Activated CD4-positive, CD25-positive, alpha-beta regulatory T cell treated with anti-CD3 and anti-CD28 coated beads, Interleukin-2, amount 50 U/mL, for 24 hours (primary cell): Measurements from ENCODE around the gene MGAT3.
A peak's percentile ranks its signal among the peaks of the same experiment; 100 is the strongest.
"Not testable (repeated sequence)": the region's sequence is repeated elsewhere in the genome, so short reads cannot be mapped to it uniquely, and the experiment has no call there.

Source experiments
- ATAC-seq, 2 donors: fragments of 150-1000 bp; cut with Tn5 transposase; one replicate each; pipeline ENCODE4 v1.10.0; 2021; ENCODE audit warnings: mild to moderate bottlenecking in 1 of 2, moderate library complexity in 1 of 2

Gene MGAT3

GRCh38 chr22:39518144-39518786 is 61.5 kb downstream of the MGAT3 start:
- ATAC-seq: no peak

DNA sequence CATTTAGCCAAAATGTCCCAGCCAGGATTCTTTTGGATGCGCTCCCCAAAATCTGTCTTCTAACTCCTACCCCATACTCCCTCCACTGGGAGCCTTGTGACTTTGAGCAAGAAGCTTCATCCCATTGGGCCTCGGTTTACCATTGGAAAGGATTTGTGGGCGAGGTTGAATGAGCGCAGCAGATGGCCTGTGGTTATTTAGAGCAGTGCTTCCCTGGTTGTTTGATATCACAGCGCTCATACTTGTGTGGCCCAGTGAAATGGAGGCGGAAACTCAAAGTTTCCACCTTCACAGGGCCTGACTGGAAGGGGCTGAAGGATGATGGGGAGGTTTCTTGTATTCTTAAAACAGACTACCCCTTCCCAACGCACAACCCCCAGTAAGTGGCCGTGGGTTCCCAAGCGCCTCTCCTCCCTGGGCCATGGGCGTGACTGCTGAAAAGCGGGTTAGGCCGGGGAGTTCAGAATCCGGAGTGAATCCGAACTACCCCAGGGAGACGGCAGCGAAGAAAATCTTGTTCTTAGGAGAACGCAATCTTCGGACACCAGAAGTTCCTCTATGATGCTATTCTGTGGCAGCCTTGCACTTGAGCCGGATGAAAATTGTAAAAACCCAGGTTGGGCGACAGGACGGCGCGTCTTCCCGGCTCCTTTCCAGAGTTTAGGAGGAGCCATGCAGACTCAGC is 62.3 kb downstream of the MGAT3 start:
- no peak for ATAC-seq

DNA sequence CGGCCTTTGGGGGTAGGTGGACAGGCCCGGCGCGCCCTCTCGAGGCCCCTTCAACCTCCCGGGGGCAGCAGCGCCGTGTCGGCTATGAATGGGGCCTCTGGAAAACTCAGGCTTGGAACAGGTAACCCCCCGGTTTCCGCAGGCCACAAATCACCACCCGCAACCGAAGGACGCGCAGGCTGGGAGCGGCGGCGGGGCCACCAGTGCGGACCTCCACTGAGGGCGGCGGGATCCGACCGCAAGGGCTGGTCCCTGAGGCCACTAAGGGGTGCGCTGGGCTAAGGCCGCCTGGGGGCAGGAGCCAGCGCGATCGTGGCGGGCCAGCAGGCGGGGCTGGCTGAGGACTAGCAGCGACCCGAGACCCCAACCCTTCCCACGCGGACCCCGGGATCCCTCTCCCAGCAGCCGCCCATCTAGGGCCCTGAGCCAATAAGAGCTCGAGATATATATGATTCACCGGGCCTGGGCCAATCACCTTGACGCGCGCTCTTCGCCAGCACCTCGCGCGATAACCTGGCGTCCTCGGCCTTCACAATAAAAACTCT is 62.9 kb downstream of the MGAT3 start:
- ATAC-seq: peak; percentile 90 to 91

GRCh38 chr22:39520226-39521105 is 63.7 kb downstream of the MGAT3 start, which contains the start of gene ATF4:
ATF4 (plus strand) TSS chr22:39520562; CDS start chr22:39521446, 884 bp downstream.
- peak; percentile 31 to 44 for ATAC-seq

GRCh38 chr22:39521106-39521885 is 64.5 kb downstream of the MGAT3 start:
- not testable (repeated sequence) for ATAC-seq

DNA sequence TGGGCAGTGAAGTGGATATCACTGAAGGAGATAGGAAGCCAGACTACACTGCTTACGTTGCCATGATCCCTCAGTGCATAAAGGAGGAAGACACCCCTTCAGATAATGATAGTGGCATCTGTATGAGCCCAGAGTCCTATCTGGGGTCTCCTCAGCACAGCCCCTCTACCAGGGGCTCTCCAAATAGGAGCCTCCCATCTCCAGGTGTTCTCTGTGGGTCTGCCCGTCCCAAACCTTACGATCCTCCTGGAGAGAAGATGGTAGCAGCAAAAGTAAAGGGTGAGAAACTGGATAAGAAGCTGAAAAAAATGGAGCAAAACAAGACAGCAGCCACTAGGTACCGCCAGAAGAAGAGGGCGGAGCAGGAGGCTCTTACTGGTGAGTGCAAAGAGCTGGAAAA is 65.3 kb downstream of the MGAT3 start:
- not testable (repeated sequence) for ATAC-seq

DNA sequence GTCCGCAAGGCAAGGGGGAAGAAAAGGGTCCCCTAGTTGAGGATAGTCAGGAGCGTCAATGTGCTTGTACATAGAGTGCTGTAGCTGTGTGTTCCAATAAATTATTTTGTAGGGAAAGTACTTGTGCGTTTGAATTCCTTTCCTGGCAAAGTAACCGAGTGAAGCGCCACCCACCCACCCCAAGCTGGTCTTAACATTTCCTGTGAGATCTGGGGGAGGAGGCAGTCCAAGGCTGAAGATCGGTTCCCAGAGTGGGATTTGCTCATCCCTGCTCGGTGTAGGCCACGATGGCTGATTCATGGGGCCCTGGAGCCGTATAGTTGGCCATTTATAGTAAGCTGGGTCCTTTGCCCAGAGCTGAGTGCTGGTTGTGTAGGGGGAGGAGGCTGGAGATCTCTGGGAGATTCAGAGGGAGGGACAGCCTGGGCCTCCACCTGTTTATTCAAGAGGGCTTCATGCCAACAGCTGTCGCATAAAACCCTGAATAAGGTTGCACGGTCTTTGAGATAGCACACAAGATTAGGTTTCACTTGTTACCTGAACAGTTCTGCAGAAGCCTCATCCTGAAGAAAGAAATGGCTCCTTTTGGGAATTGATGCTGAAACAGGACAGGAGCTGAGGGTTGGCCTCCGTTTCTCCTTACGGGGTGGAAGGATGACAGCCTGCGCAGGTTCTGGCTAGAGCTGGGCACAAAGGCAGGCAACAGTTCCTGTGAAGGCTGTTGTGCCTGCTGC is 65.9 kb downstream of the MGAT3 start:
- no peak for ATAC-seq

DNA sequence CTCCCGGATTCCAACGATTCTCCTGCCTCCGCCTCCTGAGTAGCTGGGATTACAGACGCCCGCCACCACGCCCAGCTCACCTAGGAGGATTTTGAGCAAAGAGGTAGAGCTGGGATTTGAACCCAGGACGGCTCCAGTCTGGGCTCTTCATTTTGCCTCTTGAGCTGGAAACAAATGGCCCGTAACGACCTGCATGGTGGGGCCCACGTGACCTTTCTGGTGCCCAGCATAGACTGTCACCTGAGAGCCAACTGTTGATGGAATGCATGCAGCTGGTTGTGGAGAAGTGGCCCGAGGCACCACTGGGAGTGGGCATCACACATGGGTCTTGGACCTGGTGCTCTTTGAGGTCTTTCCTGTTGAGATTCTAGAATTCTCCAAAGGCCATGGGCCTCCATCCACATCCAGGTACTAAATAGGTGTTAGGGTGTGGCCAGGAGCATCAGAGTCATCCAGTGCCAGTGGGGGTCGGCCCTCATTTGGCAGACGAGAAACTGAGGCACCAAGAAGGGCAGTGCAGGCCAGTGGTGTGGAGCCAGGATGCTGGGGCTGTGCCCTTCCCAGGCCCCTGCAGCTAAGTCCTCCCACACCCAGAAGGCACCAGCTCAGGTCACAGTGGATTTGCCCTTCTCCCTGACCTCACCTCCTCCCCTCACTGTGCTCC is 67.4 kb downstream of the MGAT3 start:
- no peak for ATAC-seq

DNA sequence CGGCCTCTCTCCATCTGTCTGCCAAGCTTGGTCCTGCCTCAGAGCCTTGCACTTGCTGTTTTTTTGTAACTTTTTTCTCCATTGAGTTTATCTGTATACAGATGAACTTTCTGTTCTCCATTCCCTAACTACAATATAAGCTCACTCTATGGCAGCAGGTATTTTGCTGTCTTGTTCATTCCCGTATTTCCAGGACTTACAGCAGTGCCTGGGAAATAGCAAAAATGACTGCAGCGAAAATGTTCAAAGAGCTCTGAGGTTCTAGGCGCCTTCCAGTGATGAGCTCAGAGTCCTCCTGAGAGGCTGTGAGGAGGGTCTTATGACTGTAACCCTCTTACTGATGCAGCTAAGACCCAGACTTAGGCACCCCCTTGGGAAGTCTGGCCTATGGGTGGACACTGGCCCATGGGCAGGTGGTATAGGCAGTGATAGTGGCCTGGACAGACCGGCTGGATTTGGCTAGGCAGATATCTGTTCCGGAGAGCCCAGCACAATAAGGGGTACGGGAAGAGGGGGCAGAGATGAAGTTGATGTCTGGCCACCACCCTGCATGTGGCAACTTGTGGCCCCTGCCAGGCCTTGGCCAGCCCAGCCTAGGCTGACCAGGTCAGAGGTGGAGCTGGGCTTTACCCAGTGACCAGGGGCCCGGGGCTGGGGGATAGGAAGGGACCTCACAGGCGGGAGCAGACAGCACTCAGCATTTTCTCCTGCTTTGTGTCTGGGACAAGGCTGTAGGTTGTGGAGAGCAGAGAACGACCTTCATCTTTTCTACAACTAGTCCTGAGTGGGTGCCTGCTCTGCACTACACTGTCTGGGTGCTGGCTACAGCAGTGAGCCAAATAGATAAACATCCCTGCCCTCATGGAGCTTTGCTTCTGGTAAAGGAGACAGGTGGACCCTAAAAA is 68.2 kb downstream of the MGAT3 start:
- ATAC-seq: no peak

- no peak for ATAC-seq
Observed at GRCh38 chr22:39525658-39525975, 68.8 kb downstream of the MGAT3 start.

DNA sequence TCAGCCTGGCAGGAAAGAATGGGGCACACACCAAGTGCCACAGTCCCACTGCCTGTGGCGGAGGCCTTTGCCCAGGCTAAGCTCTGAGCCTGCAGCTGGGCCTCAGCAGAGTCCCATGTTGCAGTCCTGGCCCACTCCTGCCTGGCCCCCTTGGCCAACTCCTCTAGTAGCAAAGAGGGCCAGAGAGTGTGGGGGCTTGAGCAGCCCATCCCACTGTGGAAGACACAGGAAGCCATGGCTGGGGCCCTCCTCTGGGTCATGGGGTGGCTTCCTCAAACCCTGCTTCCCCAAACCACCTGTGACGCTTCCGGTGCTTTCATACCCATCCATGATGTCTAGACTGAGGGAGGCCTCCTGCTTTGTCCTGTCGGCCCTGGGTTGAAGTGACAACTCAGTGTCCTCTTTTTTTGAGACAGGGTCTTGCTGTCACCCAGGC is 69.9 kb downstream of the MGAT3 start:
- no peak for ATAC-seq

- no peak for ATAC-seq
Observed at GRCh38 chr22:39527481-39527961, 70.7 kb downstream of the MGAT3 start.

- ATAC-seq: no peak
Observed at GRCh38 chr22:39528080-39528661, 71.4 kb downstream of the MGAT3 start.

- peak; percentile 34 to 37 for ATAC-seq
Observed at GRCh38 chr22:39528681-39529486, 72.1 kb downstream of the MGAT3 start.

- ATAC-seq: no peak
Observed at GRCh38 chr22:39529487-39529851, 72.7 kb downstream of the MGAT3 start.

GRCh38 chr22:39530116-39530515 is 73.3 kb downstream of the MGAT3 start:
- no peak for ATAC-seq

- ATAC-seq: no peak
Observed at GRCh38 chr22:39530692-39531331, 74.0 kb downstream of the MGAT3 start.
